ENCODE results near the gene CCDC71. TPM values are rescaled to one million over a fixed set of nuclear protein-coding genes. Genes with fewer than 3 reads are reported as not detected.

Gene CCDC71
- total and polyA plus RNA-seq, 9 of the 15 experiments (the other 6 are each of a cell fraction or from before 2014, with no cell fraction given) = 0.13 to 19.3 (median 14.3) TPM

GRCh38 chr3:49164983-49165720, 979 bp downstream of the CCDC71 start:
- Histone ChIP-seq H3K36me3 (ENCODE audit: control insufficient read depth, insufficient read depth, low read length) (peaks cover 32% of the 10 kb centered on the region; the same call in 2 of the 3 replicates), H3K4me2 (ENCODE audit: insufficient read depth, low read length) (peak overlapping the region; percentile 75), H3K27ac (ENCODE audit: extremely low read depth, low read depth, low read length) (peak overlapping the region; percentile 82), H3K4me3 (peak overlapping the region; percentile 82), H3K79me2 (ENCODE audit: control insufficient read depth, insufficient read depth, low read length) (peaks cover 26% of the 10 kb centered on the region), H3K4me1 (replicated peaks in 1 of 2; ENCODE audit: control insufficient read depth in 2 of 2, insufficient read depth in 2 of 2, low read length in 2 of 2) (peaks cover 10 to 25% of the 10 kb centered on the region in 2 experiments; a peak in 4 of 5 replicates), H3K9ac (ENCODE audit: insufficient read depth in 1 of 2, low read depth in 2 of 2, low read length in 2 of 2) (peak overlapping the region; percentile 91 to 95), H2AFZ (ENCODE audit: low read depth, low read length) (no peak overlapping the region), H3K9me3 (replicated peaks; ENCODE audit: control insufficient read depth, insufficient read depth, low read depth, low read length) (peaks cover 5% of the 10 kb centered on the region; the same call in 1 of the 2 replicates), H4K20me1 (replicated peaks; ENCODE audit: control insufficient read depth, insufficient read depth, low read length) (no peaks in the 10 kb centered on the region), H3K27me3 (ENCODE audit: control insufficient read depth in 2 of 2, insufficient read depth in 2 of 2, low read length in 2 of 2) (no peaks in the 10 kb centered on the region), H3K9me1 (ENCODE audit: control insufficient read depth, insufficient read depth, low read length) (no peaks in the 10 kb centered on the region)
- 20% methylated on average over 5 of the region's 6 CpGs for WGBS (ENCODE audit: insufficient coverage, low coverage, missing lambda C conversion rate)
- DNase-seq (ENCODE audit: extremely low read depth in 1 of 4, low spot score in 3 of 4) (peak in 2 of 4 experiments; percentile 18 to 28), ATAC-seq (no peak), FAIRE-seq (peak; percentile 57)
- TF ChIP-seq, protein P1, sequence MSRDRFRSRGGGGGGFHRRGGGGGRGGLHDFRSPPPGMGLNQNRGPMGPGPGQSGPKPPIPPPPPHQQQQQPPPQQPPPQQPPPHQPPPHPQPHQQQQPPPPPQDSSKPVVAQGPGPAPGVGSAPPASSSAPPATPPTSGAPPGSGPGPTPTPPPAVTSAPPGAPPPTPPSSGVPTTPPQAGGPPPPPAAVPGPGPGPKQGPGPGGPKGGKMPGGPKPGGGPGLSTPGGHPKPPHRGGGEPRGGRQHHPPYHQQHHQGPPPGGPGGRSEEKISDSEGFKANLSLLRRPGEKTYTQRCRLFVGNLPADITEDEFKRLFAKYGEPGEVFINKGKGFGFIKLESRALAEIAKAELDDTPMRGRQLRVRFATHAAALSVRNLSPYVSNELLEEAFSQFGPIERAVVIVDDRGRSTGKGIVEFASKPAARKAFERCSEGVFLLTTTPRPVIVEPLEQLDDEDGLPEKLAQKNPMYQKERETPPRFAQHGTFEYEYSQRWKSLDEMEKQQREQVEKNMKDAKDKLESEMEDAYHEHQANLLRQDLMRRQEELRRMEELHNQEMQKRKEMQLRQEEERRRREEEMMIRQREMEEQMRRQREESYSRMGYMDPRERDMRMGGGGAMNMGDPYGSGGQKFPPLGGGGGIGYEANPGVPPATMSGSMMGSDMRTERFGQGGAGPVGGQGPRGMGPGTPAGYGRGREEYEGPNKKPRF (IDR thresholded peaks at IDR 0.05; ENCODE audit: low read depth, low read length) = no peak
- peak; percentile 49 for TF ChIP-seq KDM5B (IDR thresholded peaks at IDR 0.05; ENCODE audit: insufficient replicate concordance, low read depth, low read length)
- in situ Hi-C loops (cut with MboI) = loop anchor here (25.0 kb wide), 1 partner anchor 272 kb away; the partner anchor contains the start of gene NICN1
- intact Hi-C loops (cut with micrococcal nuclease) = loop anchor here (10.0 kb wide), 1 partner anchor 140 kb away; the partner anchor contains the start of genes IMPDH2 and NDUFAF3
- POLR2A ChIA-PET = interaction anchor here (0.7 to 0.8 kb wide), 3 partner anchors 12 to 289 kb away, joined by 3 read pairs; no protein-coding TSS in a partner anchor
- CTCF ChIA-PET (ENCODE audit: low intra/inter-chr PET ratio) = no interaction called here
- TSS peak; percentile 53 for BruUV-seq (replicated peaks)
